GM21367 (cell line): ENCODE data around the gene XIRP1.

Experiments
- ATAC-seq: cut with Tn5 transposase; IDR thresholded peaks from one replicate; pipeline ENCODE4 v1.9.1; 2021; ENCODE audit not compliant: unreplicated experiment

The XIRP1 gene

DNA sequence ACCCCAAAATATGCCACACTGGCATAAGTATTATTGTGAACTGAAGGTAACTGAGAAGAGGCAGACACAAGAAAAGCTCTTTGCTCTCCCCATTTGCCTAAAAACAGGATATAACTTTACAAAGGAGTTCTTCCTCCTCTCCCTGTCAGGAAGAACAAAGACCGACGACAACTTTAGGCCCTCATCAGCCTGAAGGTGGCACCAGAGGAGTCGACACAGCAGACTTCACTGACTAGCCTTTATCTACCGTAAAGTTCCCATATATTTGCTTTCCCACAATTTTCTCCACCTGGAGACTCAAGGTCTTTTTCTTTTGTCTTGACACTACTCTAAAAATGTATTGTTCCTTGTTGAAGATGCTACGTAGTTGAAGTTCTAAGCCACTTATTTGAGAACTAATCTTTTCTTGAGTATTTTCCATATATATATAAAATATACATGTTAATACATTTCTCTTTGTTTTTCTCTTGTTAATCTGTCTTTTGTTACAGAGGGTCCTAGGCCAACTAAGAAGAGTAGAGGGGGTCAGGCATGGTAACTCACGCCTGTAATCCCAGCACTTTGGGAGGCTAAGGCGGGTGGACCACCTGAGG, 16.2 kb upstream of the XIRP1 start:
- ATAC-seq, result no peak

DNA sequence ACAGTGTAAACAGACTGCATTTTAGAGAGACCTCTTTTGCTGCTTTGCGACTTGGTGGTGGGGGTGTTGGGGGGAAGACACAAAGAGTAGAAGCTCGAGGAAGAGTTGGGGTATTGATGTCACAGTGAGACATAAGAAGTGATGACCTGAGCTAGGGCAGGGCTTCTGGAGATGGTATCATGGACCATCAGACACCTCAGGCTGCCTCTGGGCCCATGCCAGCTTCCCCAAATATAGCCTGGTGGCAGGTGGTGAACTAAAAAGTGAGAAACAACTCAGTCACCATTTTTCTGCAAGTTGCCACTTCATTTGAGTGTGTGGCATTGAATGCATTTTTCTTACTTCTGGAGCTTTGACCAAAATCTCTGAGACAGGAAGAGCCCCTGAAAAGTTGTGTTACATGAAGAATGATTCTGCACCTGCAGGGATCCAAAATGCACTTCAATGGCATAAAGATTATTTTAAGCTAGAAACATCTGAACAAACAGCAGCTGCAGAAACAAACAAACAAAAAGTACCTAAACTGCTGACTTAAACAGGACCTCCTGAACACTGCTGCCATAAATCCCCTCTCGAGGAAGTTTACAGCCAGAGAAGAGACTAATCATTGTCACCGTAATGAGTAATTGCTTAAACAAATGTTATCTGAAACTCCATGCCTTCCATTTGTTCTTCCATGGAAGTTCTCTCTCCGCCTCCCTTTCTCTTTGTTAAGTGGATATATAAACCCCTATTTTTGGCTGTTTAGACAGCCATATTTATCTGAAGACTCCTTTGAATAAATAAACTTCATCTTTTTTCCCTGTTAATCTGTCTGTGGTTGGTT, 15.2 kb upstream of the XIRP1 start:
- ATAC-seq, result no peak

DNA sequence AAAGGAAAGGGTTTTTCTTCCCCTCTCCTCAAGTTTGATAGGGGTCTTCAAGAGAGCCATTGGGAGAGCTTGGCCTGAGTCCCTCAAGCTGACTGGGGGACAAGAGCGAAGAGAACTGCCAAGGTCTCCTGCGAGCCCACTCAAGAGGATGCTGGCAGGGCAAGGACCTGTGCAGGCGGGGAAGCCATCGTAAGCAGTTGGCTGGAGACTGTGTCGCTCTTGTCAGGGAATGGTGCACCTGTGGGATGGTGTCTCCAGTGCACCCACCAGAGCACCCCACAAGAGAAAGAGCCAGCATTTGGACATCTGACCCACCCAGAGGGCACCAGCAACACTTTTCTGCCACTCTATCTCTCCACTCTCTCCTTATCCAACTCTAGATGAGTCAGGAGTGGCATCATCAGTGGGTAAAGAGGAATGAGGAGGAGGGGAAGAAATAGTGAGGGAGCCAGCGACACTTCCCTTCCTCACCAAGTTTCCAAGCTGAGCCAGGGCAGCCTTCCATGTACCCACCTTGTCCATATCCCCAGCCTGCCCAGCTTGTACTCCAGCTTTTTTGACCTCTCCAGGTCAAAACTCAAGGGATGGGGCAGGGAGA, 13.6 kb upstream of the XIRP1 start:
- ATAC-seq, result no peak

DNA sequence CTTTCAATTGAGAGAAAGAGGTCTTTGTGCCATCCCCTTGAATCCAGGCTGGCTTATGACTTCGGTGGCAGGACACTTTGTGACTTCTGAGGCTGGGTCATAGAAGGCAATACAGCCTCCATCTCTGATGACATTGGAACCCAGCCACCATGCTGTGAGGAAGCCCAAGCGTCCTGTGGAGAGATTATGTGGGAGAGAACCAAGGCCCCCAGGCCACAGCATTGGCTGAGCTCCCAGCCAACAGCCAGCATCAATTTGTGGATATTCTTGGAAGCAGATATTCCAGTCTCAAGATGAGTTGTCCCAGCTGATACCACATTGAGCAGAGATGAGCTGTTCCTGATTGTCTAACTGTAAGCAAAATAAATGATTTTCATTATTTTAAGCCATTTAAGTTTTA, 12.7 kb upstream of the XIRP1 start:
- ATAC-seq, result no peak

DNA sequence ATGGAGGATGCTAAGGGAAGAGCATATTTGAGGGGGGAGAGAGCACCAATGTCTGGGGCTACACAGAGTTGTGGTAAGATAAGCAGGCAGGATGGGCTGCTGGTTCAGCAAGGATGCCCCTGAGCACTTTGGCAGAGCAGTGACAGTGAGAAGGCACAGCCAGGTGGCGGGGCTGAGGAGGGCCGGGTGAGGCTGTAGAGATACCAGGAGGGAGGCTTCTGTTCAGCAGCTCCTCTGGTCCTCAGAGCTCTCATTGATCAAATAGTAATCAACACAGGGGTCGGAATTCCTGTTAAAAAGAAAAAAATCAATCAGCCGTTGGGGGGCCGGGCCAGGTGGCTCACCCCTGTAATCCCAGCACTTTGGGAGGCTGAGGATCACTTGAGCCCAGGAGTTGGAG, 11.5 kb upstream of the XIRP1 start:
- no peak for ATAC-seq

DNA sequence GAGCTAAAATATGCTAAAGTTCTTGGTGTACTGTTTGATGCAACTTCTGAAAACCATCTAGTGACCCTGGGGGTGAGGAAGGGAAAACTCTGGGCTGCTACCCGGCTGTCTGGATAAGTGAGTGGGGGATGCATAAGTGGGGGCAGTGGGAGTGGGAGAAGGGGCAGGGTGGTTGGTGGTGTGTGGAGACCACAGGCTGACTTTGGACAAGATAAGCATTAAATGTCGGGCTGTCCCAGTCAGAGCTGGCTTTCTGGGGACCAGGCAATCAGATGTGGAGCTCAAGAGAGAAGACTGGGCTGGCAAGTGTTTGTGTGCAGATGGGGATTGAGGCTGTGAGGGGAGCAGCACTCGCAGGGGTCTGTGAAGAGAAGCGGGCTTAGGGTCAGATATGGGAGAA, 11.0 kb upstream of the XIRP1 start:
- no peak for ATAC-seq

DNA sequence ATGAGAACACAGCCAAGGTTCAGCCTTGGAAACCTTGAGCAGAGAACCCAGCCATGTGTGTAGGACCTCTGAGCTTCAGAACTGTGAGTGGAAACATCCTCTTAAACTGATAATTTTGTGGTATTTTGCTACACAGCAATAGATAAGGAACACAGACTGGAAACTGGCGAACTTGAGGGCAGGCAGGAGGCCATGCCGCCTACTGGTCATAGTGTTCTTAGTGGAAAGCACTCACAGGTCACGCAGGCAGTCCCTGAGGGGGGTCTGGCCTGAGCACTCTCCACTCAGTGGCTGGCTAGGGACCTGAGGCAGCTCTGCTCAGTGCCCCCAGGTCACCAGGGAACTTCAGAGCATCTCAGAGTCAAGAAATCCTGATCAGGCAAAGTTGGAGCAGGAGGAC, 9.7 kb upstream of the XIRP1 start:
- ATAC-seq, result no peak

DNA sequence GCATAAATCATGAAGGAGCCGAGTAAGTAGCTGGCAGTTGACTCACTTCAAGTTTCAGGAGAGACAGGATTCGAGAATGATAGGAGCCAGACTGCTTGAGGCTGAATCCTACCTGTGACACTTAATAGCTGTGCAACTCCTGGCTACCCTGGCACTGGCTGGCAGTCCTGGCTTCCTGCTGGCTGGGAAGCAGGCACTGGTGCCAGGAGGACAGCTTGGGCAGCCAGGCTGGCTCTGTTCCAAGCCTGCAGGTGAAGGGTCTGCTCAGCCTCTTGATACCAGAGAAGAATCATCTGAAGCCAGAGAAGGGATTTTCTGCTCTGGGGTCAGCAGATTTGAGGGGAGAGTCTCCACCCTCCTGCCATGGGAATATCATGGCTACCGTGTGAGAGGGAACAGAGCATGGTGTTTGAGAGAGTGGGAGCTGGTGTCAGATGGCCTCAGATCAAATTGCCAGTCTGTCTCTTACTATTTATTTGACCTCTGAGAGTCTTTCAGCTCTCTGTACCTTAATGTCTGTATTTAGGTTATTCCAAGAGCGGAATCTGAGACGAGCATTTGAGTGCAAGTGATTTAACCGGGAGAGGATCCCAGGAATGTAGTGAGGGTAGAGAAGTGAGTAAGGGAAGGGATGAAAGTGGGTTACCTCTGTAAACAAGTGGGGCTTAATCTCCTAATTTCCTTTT, 4.4 kb upstream of the XIRP1 start:
- no peak for ATAC-seq

DNA sequence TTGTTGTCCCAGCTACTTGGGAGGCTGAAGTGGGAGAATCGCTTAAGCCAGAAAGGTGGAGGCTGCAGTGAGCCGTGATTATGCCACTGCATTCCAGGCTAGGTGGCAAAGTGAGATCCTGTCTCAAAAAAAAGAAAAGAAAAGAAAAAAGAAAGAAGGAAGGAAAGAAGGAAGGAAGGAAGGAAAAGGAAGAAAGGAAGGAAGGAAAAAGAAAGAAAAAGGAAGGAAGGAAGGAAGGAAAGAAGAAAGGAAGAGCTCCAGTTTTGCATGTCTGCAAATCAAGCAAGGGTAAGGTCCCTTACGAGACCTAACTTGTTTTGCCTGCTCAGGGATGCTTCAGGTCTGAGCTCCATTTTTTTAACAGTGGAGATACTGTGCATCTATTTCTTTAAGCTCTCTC, 3.6 kb upstream of the XIRP1 start:
- no peak for ATAC-seq

DNA sequence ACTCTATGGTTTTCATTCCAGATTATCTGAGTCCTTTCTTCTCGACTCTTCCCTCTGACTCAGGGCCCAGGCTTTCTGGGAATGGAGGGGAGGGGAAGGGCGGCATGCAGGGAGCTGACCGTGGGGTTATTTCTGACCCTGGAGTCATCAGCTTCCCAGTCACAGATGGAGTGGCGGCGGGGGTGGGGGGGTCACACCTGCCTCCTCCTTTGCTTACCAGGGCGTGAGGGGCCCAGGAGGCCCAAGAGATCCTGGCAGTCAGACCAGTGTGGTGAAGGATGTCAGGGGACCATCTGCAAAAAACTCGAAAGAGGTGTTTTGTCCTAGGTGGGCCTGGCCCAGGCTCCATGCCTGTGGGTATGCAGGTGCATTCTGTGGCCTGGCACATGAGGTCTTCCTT, 996 bp upstream of the XIRP1 start:
- ATAC-seq, result no peak

DNA sequence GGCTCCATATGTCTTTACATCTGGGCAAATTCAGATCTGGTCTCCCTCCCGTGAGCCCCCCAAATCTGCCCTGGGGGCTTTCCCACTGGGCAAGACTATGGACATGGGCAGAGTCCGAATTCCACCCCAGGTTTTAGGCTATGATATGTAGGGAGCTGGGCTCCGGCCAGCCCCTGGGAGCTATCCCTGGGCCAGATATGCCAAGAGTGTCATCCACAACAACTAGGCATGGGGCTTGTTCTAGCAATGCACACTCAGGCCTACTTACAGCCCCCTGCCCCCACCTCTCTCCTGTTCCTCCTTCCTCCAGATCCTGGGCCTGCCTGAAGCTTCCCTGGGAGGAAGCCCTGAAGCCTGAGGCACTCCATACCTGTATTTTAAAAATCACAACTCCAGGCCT, 622 bp downstream of the XIRP1 start:
- no peak for ATAC-seq

DNA sequence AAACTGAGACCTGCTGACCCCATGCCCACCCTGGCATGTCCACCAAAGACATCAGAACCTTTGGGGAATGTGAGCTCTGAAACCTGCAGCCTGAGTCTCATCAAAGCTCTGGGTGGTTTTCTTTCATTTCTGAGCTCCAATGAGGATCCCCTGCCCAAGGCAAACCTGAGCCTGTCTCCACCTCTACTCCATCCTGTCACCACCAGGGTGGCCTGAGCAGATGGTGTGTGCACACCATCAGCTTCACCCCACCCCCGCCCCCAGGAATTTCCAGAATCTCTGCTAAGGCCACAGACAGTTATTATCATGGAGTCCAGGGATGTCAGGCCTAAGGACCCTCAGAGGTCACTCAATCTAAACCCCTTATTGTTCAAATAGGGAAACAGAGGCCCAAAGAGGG, 1.3 kb downstream of the XIRP1 start:
- ATAC-seq, result no peak

DNA sequence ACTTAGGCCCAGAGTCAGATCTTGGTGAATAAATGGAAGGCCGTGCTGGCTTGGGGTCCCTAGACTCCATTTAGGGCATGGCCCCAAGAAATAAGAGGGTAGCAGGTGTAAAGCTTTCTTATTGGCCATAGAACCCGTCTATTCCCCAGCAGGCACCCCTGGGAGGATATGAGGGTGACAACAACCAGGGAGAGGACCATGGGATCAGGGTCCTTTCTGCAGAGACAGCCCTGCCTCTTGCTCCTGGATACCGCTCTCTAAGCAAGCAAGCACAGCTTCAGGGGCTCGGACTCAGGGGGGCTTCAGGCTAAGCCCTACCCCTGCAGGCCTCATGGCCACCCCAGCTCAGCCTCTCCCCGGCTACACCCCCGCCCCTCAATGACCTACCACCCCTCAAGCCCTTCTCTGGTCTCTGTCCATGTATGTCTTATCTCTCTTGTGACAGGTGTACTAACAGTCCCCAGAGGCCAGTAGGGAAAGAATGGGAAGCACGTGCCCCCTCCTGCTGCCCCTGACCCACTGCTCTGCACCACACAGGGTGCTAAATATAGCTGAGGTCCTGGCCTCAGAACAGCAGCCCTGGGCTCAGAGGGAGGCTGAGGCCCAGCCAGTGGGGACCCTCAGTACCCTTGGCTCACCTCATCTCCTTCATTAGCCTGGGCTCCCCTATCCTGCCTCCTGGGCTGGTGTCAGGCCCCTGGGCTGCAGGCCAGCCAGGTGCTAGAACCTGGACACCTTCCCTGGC, 1.9 kb downstream of the XIRP1 start:
- no peak for ATAC-seq

DNA sequence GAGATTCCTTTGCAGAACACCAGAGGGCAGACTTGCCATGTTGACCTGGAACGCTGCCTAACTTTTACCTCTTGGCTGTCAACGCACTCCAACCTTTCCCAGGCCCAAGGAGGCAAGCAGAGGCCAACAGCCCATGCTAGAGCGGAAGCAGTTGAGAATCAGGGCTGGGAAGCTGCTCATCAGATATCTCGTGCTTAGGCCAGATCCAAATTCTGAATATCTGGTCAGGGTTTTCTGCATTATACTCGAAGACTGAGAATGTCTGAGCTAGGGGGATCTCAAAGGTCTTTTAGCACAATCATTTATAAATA, 2.5 kb downstream of the XIRP1 start:
- ATAC-seq, result no peak

DNA sequence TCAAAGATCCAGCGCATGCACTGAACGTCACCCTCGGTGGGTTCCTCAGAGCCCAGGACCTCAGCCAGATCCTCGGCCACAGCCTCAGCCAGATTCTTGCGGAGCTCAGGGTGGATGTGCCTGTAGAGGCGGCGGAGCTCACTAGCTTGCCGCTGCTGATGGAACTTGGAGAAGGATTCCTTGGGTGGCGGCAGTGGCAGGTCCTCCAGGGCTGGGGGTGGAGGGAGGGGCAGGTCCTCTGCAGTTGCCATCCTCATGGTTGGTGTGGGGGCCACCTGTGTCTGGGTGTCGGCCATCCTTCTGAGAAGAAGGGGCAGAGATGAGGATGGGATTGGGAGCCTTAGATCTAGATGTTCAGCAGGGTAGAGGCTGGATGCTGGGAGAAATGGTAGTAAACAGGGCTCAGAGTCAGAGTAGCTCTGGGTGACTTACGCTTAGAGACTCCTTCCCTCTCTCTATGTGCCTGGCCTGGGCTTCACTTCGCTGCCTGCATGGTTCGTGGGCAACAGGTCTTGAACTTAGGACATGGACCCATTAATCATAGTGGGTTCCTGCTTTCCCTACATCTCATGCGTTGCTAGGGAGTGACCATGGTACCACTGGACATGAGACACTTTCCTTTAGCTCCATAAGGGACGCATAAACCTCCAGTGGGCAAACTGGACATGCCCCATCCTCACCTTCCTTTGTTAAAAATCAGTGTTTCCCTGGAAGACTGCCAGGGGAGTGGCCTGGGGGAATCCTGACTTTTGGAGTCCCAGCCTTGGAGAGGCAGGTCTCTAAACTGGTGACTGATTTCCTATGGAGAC, 3.0 kb downstream of the XIRP1 start:
- ATAC-seq, result no peak

DNA sequence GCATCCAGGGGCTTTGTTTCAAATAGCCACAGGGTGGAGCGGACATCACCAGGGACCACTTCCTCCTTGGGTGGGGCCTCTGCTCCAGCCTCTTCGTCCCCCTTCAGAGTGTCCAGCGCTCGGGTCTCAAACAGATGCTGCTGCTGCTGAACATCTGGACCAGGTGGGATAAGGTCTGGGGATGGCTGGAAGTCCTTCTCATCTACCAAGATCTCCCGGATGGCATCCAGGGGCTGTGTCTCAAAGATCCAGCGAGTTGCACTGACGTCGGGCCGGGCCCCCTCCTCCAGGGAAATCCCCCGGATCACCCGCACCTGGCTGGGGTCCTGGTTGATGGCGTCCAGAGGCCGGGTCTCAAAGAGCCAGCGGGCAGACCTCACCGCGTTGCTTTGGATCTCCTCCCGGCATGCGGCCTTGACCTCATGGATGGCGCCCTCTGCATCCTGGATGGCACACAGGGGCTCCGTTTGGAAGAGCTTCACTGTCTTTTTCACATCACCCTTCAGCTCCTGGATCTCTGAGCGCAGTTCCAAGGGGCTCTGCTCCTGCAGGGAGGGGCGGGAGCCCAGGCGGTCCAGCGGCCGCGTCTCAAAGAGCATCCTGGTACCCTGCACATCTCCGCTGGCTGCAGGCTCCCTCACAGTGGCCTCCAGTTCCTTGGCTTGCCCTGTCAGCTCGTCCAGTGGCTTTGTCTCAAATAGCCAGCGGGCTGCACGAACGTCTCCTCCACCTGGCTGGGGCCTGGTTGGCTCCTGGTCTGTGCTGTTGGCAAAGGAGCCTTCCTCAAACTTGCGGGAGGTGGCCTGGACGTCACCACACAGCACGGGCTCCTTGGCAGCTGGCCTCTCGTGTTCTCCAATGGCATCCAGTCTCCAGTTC, 3.9 kb downstream of the XIRP1 start:
- no peak for ATAC-seq

DNA sequence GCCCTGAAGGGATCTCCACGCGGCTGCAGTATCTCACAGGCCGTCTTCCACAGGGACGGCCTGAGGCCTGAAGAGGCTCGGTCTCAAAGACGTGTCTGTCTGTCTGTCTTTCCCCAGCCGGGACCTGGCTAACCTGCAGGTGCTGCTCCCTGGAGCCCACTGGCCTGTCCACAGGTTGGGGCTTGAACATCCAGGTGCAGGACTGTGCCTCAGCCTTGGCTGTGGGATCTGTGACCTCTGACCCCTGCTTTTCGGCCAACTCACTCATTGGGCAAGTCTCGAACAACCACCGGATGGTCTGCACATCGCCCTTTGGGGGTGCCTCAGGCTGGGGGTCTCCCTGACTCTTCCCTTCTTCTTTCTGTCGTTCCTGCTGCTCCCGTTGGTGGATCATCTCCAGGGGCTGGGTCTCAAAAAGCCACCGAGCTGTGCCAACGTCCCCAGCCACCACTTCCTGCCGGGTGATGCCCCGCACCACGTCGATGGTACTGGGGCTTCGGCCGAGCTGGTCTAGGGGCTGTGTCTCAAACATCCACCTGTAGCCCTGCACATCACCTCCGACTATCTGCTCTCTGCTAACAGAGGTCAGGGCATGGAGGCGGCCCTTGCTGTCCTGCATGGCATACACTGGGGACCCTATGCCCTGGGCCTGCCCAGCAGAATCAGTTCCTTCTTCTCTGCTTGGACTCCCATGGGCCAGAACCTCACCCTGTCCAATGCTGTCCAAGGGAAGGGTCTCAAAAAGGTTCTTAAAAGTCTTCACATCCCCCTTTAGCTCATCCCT, 4.8 kb downstream of the XIRP1 start:
- no peak for ATAC-seq

DNA sequence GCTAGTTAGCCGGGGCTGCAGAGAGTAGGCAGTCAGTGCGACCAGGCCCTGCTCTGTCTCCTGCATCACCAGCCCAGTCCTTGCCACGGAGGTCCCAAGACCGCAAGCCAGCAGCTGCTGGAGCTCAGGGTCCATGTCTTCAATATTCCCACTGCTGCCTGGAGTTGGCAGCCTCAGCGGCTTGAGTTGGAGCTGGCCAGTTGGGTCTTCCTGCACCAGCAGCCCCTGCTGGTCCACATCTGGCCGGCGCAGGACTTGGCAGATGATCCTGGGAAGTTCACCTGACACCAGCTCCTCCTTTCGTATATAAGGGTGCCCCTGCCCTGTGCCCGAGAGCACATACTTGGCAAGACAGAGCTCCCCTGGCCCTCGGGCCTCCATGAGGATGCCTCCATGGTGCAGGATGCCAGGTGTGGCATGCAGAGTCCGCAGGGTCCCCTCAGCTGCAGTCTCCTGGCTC, 5.7 kb downstream of the XIRP1 start:
- ATAC-seq, result no peak
